GM19240 (cell line): ENCODE results near the gene ULK3.

Source experiments
- DNase-seq: peaks from one replicate; pipeline ENCODE4 v3.0.0; 2011; ENCODE audit warnings: low spot score; ENCODE audit not compliant: insufficient read length

ULK3 gene

DNA sequence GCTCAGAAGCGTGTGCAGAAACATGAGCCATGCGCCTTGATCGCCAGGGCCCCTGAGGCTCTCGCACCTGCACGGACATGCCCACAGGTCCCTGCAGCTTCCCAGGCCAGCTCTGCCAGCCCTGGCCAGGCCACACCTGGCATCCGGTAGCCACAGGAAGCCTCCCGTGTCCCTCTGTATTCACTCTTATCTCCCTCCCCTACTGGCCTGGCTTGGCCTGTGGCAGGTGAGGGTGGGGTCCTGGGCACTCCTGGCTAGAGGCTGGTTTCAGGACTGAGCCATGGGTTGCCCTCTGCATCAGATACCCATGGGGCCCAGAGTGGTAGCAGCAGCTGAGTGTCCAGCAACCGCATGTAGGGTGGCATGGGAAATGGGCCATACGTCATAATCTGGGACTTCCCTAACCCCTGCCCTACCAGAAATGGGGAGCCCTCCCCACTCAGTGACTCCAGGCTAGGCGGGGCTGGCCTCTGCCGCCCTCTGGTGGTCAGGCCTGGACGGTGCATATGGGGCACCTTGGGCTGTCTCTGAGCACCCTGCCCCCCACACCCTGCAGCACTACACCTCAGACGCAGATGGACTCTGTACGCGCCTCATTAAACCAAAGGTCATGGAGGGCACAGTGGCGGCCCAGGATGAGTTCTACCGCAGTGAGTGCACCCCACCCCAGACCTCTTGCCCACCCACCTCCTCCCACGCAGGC is 42.9 kb downstream of the ULK3 start:
- DNase-seq = peak; percentile 88

DNA sequence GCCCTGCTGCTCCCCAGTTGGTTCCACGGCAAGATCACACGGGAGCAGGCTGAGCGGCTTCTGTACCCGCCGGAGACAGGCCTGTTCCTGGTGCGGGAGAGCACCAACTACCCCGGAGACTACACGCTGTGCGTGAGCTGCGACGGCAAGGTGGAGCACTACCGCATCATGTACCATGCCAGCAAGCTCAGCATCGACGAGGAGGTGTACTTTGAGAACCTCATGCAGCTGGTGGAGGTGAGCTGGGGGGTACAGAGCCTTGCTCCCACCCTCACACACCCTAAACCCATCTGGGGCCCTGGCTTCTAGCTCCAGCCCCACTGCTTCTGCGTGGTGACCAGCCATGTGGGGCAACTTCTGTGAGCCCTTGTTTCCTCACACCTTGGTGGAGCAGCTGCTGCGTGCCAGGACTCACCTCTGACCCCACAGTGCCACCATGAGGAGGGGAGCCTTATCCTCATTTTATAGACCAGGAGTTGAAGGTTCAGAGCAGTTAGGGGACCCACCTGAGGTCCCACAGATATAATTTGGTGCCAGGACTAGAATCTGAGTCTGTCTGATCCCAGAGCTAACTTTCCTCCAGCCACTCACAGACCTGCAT is 43.6 kb downstream of the ULK3 start:
- no peak for DNase-seq

- no peak for DNase-seq
These were observed 44.3 kb downstream of the ULK3 start for GRCh38 chr15:74798388-74799254.

GRCh38 chr15:74795966-74796625 is 46.9 kb downstream of the ULK3 start:
- DNase-seq = no peak

DNA sequence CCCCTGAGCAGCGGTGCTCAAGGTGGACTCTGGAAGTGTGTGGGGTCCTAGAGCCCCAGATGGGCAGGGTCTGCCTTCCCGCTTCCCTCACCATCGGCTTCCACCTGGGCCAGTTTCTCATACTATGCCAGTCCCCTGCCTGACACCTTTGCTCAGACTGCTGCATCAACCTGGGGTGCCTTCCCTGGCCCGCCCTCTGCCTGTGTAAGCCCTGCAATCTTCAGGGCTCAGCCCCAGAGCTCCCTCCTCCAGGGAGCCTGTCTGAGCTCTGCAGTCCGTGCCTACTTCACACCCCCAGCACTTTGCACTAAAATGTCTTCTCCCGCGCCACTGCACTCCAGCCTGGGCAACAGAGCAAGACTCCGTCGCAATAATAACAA is 48.0 kb downstream of the ULK3 start:
- no peak for DNase-seq

- DNase-seq = no peak
These were observed 48.5 kb downstream of the ULK3 start for GRCh38 chr15:74794248-74794969.

DNA sequence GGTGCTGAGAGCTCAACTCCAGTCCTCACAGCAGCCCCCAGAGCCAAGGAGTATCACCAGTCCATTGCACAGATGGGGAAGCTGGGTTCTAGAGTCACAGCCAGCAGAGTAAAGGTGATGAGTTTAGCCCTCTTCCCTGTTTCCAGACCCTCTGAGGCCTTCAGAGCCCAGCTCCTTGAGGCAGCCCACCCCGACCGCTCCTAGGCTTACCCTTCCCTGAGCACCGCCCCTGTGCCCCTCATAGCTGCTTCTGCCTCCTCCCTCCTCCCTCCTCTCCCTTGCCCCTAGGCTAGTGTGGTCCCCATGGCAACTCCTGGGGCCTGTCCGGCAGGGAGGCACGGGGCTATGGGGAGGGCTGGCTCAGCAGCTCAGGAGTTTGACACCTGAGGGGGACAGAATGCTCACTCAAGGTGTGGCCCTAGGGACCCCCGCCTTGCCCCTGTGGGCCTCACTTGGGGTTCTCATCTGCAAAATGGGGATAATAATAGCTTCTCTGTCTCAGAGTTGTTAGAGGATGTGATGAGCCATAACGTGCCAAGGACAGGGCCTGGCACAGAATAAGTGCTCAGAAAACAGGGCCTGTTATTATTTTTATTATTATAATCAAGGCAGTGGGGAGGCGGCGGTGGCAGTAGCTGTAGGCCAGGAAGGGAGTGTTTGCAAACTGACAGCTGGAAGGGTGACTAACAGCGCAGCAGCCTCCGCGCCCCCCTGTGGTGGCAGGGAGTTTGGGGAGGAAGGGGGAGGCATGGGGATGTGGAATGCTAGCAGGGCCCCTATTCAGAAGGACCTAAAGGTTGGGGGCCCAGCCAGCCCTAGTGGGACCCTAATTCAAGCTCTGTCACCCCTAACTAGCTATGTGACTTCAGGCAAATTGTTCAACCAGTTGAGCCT is 49.6 kb downstream of the ULK3 start:
- no peak for DNase-seq

DNA sequence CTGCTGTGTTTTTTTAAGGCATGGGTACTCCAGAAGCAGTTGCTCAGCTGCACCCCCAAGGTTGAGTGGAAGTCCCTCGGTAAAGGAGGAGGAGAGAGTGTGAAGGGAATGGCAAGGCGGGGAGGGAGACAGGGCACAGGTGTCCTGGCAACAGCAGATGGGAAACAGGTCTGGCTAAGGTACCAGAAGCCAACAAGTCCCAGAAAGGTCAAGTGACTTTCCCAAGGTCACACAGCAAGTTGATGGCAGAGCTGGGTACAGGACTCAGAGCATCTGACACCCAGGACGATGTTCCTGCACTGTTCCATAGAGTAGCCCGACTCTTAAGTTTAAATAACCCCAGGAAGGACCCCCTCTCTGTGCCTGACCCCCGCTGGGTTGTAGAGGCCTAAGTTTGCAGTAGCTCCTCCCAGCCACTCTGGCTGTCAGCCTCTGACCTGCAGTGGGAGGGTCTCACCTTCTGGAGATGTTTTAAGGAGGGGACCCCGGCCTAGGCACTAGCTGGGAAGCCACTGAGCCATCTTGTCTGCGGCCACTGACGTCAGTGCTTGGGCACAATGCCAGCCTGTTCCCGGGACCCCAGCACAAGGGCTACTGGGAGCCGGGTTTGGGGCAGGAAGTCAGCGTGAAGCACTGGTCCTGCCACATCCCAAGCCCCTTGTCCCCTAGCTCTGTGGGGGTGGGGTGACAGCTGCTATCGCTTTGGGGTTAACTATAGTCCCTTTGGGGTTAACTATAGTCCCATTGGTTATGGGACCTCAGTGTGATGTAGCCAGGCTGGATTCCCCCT is 50.5 kb downstream of the ULK3 start:
- DNase-seq = no peak

DNA sequence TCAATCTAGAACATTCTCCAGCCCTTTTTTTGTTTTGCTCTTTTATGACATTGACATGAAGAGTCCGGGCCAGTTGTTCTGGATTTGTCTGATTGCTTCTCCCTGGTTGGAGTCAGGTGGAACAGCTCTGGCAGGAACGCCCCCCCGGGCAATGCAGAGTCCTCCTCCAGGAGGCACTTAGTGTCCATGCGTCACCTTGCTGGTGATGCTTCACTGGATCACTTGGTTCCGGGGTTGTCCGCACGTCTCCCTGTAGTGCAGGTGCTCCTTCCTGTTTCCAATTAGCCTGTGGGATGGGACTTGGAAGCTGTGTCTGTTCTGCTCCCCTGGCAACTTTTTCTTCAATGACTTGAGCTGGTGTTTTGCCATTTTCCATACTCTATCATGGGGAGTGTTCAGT is 51.3 kb downstream of the ULK3 start:
- DNase-seq = no peak

GRCh38 chr15:74791007-74791406 is 51.9 kb downstream of the ULK3 start:
- DNase-seq = no peak

GRCh38 chr15:74790080-74790916 is 52.7 kb downstream of the ULK3 start:
- DNase-seq = no peak

GRCh38 chr15:74789741-74790079 is 53.2 kb downstream of the ULK3 start:
- DNase-seq = no peak

DNA sequence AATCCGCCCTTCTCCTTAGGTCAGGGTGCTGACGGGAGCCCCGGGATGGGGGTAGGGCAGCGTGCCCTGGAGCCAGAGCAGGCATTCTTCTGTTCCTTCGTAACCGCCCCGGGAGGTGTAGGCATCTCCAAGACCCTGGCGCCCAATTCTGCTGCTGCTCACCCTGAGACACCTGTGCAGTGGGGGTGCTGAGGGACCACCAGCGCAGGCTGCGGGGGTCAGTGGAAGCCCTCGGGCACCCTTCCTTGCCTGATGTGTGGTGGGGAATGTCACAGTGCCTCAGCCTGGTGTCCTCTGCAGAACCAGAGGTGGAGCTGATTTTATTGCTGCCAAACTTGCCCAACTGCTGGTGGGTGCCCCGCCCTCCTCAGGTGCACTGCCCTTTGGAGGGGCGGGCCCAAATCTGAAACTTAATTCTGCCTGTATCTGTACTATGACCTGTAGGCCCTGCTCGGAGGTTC is 53.8 kb downstream of the ULK3 start:
- no peak for DNase-seq

- DNase-seq = no peak
These were observed 54.2 kb downstream of the ULK3 start for GRCh38 chr15:74788683-74789151.

DNA sequence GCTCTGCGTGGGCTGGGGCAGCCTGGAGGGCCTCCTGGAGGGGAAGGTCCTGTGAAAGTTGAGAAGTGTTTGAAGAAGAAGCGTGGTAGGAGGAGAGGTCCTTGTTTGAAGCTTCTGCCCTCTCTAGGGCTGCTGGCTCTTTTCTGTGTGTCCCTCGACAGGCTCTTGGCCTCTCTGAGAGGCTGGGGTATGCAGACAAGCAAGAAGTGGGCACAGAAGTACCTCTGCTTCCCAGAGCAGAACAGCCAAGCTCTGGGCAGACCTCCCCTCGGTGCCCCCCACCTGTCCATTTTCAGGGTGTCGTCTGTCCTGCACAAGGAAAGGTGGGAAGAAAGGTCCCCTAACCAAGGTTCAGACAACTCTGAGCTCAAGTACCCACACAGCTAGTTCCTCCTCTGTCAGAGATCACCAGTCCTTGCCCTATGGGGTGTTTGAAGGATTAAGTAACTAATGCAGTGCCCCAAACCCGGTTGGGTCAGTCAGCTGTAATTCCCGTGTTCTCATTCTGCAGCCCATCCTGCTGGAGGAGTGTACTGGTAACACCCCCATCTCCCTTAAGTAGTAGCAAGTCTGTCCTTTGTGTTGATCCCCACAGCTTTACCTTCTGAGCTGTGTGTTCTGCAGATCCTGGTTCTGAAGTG is 54.8 kb downstream of the ULK3 start:
- DNase-seq = no peak

DNA sequence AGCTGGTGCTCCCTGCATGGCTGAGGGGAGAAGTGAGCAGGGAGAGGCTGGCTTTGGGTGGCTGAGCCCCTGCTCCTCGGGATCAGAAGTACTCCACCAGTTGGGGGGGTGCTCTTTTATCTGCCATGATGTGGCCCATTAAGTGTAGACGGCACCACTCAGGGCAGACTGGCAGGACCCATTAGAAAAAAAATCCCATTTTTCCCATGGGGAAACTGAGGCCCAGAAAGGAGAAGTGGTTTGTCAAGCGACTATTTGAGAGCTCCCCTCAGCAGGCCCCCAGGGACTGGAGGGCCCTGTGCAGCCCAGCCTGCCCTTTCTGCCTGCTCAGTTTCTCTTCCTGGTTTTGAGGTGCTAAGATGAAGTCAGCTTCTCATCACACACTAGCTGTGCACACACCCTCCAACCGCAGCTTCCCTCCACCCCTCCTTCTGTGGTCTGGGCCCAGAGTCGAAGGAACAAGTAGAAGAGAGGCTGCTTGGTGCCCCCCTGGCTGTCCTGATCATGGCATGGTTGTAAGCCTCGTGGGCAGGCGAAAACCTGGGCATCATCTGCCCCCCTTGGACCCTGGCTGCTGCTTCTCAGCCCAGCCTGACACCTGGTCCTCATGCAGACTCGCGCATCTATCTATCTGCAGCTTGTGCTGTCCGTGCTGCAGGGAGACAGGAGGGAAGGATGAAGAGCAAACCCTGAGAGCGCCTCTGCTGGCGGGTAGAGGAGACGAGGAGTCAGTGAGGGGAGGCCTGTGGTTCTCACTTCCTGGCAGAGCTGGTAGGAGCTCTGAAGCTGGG is 55.5 kb downstream of the ULK3 start:
- peak; percentile 75 for DNase-seq

- DNase-seq = no peak
These were observed 56.3 kb downstream of the ULK3 start for GRCh38 chr15:74786551-74787165.
